DOHH2 (cell line): ENCODE results near the gene C12orf42.

Experiments used
- H3F3A ChIP-seq: fragments of 200-600 bp; sonication (generic), shearing (Covaris generic); 2 replicates; pipeline ENCODE4 v1.6.0; 2016; ENCODE audit warnings: antibody characterized with exemption, mild to moderate bottlenecking; ENCODE audit not compliant: control insufficient read depth, insufficient read depth
- H3K27ac ChIP-seq: fragments of 200-600 bp; sonication (generic); 2 replicates; pipeline ENCODE4 v1.5.1; 2014; ENCODE audit warnings: low read depth, mild to moderate bottlenecking, low read length, moderate library complexity
- H3K27me3 ChIP-seq: fragments of 200-600 bp; sonication (generic); 2 replicates; pipeline ENCODE4 v1.6.1; 2014; ENCODE audit warnings: mild to moderate bottlenecking, low read length, mixed read lengths; ENCODE audit not compliant: control insufficient read depth
- H3K36me3 ChIP-seq: fragments of 200-600 bp; sonication (generic); 2 replicates; pipeline ENCODE4 v1.6.1; 2014; ENCODE audit warnings: mild to moderate bottlenecking, low read length, moderate library complexity, mixed read lengths; ENCODE audit not compliant: control insufficient read depth
- H3K4me1 ChIP-seq: fragments of 200-600 bp; sonication (generic); 2 replicates; pipeline ENCODE4 v1.6.1; 2014; ENCODE audit warnings: mild to moderate bottlenecking, low read length, mixed read lengths; ENCODE audit not compliant: control insufficient read depth
- H3K4me2 ChIP-seq: fragments of 200-600 bp; sonication (generic); 2 replicates; pipeline ENCODE4 v1.6.0; 2014; ENCODE audit warnings: mild to moderate bottlenecking, low read length, moderate library complexity
- H3K4me3 ChIP-seq: fragments of 200-600 bp; sonication (generic); 2 replicates; pipeline ENCODE4 v1.5.1; 2014; ENCODE audit warnings: mild to moderate bottlenecking, low read length, mixed read lengths
- H3K79me2 ChIP-seq: fragments of 200-600 bp; sonication (generic); 2 replicates; pipeline ENCODE4 v1.6.1; 2014; ENCODE audit warnings: mild to moderate bottlenecking, low read length, mixed read lengths; ENCODE audit not compliant: control insufficient read depth
- H3K9me2 ChIP-seq: fragments of 200-600 bp; sonication (generic); replicated peaks from 2 replicates; pipeline ENCODE4 v1.6.1; 2014; ENCODE audit warnings: mild to moderate bottlenecking, low read length, mixed read lengths; ENCODE audit not compliant: control insufficient read depth
- H3K9me3 ChIP-seq: fragments of 200-600 bp; sonication (generic); 2 replicates; pipeline ENCODE4 v1.6.1; 2014; ENCODE audit warnings: antibody characterized with exemption, low read length, mixed read lengths; ENCODE audit not compliant: control insufficient read depth, insufficient read depth
- H4K20me1 ChIP-seq: fragments of 200-600 bp; sonication (generic); 2 replicates; pipeline ENCODE4 v1.6.0; 2014; ENCODE audit warnings: low read depth, mild to moderate bottlenecking, antibody characterized with exemption, low read length, moderate library complexity; ENCODE audit not compliant: control insufficient read depth, insufficient read depth
- EZH2phosphoT487 ChIP-seq: fragments of 200-600 bp; sonication (generic); IDR thresholded peaks from 2 replicates; pipeline ENCODE4 v1.6.1; 2017; ENCODE audit warnings: borderline replicate concordance, mild to moderate bottlenecking, antibody characterized with exemption, low read length, moderate library complexity, mixed read lengths
- TF ChIP-seq, protein P1 (sequence below): fragments of 200-600 bp; sonication (generic); IDR thresholded peaks from one replicate; pipeline ENCODE4 v1.5.1; 2014; ENCODE audit warnings: antibody characterized with exemption, mild to moderate bottlenecking, low read depth, low read length; ENCODE audit not compliant: poor library complexity, severe bottlenecking

Gene C12orf42

DNA sequence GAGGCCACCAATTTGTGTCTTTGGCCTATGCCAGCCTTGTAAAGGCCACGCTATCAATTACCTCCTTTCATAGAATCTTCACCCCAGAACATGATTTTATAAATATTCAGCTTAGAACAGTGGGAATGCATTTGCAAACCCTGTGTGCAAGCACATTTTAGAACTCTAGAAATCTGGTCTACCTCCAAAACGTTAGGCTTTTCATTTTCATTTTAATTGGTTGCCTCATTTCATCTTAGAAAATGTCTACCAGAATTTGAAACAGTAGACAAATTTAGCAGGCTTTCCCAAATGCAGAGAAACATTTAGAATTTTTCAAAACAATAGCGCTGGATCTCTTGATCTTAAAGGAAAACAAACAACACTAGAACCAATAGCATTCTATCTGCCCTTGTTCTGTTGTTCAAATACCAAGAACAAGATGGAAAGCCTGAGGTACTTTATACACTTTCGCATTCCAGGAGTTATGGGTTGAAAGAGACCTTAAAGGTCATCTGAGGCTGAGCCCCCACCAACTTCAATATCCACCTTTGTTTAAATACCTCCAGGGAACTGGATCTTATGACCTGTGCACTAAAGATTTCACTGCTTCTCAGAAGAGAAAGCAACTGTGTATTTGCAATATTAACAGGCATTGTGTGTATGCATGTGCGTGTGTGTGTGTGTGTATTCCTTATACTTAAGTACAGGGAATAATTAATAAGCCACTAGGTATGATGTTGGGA is 185.1 kb downstream of the C12orf42 start:
- Histone ChIP-seq H3K4me2 (no peak overlapping the region), H3K4me3 (no peak overlapping the region), H3K27ac (no peak overlapping the region), H4K20me1 (no peaks in the 10 kb centered on the region), H3K36me3 (no peaks in the 10 kb centered on the region), H3K9me3 (no peaks in the 10 kb centered on the region), H3K27me3 (no peaks in the 10 kb centered on the region), H3K9me2 (no peaks in the 10 kb centered on the region), H3K4me1 (no peaks in the 10 kb centered on the region), H3K79me2 (no peaks in the 10 kb centered on the region), H3F3A (no peaks in the 10 kb centered on the region)
- no peak for TF ChIP-seq EZH2phosphoT487
- TF ChIP-seq, protein P1, sequence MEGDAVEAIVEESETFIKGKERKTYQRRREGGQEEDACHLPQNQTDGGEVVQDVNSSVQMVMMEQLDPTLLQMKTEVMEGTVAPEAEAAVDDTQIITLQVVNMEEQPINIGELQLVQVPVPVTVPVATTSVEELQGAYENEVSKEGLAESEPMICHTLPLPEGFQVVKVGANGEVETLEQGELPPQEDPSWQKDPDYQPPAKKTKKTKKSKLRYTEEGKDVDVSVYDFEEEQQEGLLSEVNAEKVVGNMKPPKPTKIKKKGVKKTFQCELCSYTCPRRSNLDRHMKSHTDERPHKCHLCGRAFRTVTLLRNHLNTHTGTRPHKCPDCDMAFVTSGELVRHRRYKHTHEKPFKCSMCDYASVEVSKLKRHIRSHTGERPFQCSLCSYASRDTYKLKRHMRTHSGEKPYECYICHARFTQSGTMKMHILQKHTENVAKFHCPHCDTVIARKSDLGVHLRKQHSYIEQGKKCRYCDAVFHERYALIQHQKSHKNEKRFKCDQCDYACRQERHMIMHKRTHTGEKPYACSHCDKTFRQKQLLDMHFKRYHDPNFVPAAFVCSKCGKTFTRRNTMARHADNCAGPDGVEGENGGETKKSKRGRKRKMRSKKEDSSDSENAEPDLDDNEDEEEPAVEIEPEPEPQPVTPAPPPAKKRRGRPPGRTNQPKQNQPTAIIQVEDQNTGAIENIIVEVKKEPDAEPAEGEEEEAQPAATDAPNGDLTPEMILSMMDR, result no peak

DNA sequence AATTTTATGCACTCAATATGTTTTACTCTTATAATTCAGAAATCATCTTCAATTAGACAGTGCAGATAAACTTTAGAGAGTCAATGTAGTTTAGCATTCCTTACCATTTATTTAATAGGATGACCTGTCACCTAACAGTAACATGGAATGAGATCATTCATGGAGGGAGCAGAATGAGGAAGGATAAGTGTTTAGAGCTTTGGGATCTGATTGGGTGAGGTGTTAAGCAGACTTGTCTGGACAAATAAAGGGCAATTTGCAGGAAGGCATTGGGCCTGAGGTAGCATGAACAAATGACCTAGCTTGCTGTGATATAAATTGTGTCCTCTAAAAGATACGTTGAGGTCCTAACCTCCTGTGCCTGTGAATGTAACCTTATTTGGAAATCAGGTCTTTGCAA is 187.4 kb downstream of the C12orf42 start:
- Histone ChIP-seq H3F3A (no peaks in the 10 kb centered on the region), H3K9me2 (no peaks in the 10 kb centered on the region), H3K27ac (no peak overlapping the region), H3K36me3 (no peaks in the 10 kb centered on the region), H3K27me3 (no peaks in the 10 kb centered on the region), H3K4me1 (no peaks in the 10 kb centered on the region), H4K20me1 (no peaks in the 10 kb centered on the region), H3K4me3 (no peak overlapping the region), H3K4me2 (no peak overlapping the region), H3K9me3 (no peaks in the 10 kb centered on the region), H3K79me2 (no peaks in the 10 kb centered on the region)
- TF ChIP-seq EZH2phosphoT487, result no peak
- TF ChIP-seq, protein P1, result no peak

DNA sequence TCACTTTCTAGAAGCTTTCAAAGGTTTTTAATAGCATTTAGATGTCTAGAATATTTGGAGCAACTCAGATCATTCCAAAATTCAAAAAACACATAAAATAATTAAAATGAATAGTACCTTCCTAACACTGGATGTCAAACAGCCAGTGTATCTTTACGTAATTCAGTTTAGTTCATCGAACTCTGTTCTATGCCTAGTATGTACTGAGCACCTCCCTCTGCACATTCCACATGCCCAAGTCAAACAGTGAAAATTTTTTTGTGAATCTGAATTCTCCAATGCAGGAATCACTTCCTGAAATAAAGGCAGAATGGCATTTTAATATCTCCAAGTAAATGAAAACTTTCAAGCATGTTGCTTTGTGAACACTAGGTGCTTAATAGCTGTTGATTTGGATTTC is 192.3 kb downstream of the C12orf42 start:
- TF ChIP-seq, protein P1, result no peak
- TF ChIP-seq EZH2phosphoT487, result no peak
- no peaks in the 10 kb centered on the region for H3K4me1 ChIP-seq
- H3K36me3 ChIP-seq, result no peaks in the 10 kb centered on the region
- no peaks in the 10 kb centered on the region for H4K20me1 ChIP-seq
- no peaks in the 10 kb centered on the region for H3K79me2 ChIP-seq
- no peaks in the 10 kb centered on the region for H3K27me3 ChIP-seq
- H3K4me2 ChIP-seq, result no peak overlapping the region
- H3K9me3 ChIP-seq, result no peaks in the 10 kb centered on the region
- no peak overlapping the region for H3K4me3 ChIP-seq
- H3K27ac ChIP-seq, result no peak overlapping the region
- no peaks in the 10 kb centered on the region for H3F3A ChIP-seq
- H3K9me2 ChIP-seq, result no peaks in the 10 kb centered on the region
